ENCODE data around the gene KAZN.

GRCh38 chr1:14674030-14674429 lies 75.5 kb downstream of the KAZN start:
- TF ChIP-seq CTCF (IDR thresholded peaks at IDR 0.05): no peak
- TF ChIP-seq EP300 (IDR thresholded peaks at IDR 0.05): no peak
